NB4 (cell line): Measurements from ENCODE around the gene VAPB.

ENCODE experiments used
- DNase-seq: peaks from one replicate; pipeline ENCODE4 v3.0.0; 2010; ENCODE audit warnings: low read depth
- H3K4me3 ChIP-seq: one replicate; pipeline ENCODE4 v1.5.1; 2011; ENCODE audit warnings: mild to moderate bottlenecking, low read depth, low read length, moderate library complexity
- CTCF ChIP-seq: IDR thresholded peaks from one replicate; pipeline ENCODE4 v1.5.1; 2012; ENCODE audit warnings: low read depth, low read length
- MAX ChIP-seq: IDR thresholded peaks from 2 replicates; pipeline ENCODE4 v1.6.1; 2011; ENCODE audit warnings: low read depth, low read length
- MYC ChIP-seq: IDR thresholded peaks from 2 replicates; pipeline ENCODE4 v1.6.1; 2011; ENCODE audit warnings: low read depth, low read length
- POLR2A ChIP-seq: IDR thresholded peaks from 2 replicates; pipeline ENCODE4 v1.6.1; 2011; ENCODE audit warnings: mild to moderate bottlenecking; ENCODE audit not compliant: insufficient read length; ENCODE audit errors: extremely low read depth

Gene VAPB

GRCh38 chr20:58401162-58401561 lies 12.1 kb downstream of the VAPB start:
- no peak for DNase-seq
- TF ChIP-seq POLR2A (no peak), MAX (no peak), CTCF (no peak), MYC (no peak)

GRCh38 chr20:58402305-58402704 lies 13.3 kb downstream of the VAPB start:
- TF ChIP-seq CTCF, result no peak
- TF ChIP-seq POLR2A, result no peak
- TF ChIP-seq MAX, result no peak
- TF ChIP-seq MYC, result no peak
- DNase-seq, result no peak

More at GRCh38 chr20:58401162-58401561, 12.1 kb downstream of the VAPB start:
- H3K4me3 ChIP-seq, result no peak overlapping the region

GRCh38 chr20:58402827-58403226 lies 13.8 kb downstream of the VAPB start:
- no peak for TF ChIP-seq CTCF
- TF ChIP-seq MAX, result no peak
- TF ChIP-seq POLR2A, result no peak
- no peak for TF ChIP-seq MYC
- no peak for DNase-seq
- no peak overlapping the region for H3K4me3 ChIP-seq

More at GRCh38 chr20:58402305-58402704, 13.3 kb downstream of the VAPB start:
- H3K4me3 ChIP-seq, result no peak overlapping the region

- no peak overlapping the region for H3K4me3 ChIP-seq
Observed at GRCh38 chr20:58403272-58403671, 14.2 kb downstream of the VAPB start.

GRCh38 chr20:58405504-58406291 lies 16.7 kb downstream of the VAPB start:
- H3K4me3 ChIP-seq, result no peak overlapping the region
- TF ChIP-seq POLR2A, result no peak
- no peak for TF ChIP-seq MAX
- no peak for TF ChIP-seq CTCF
- no peak for TF ChIP-seq MYC
- no peak for DNase-seq

More at GRCh38 chr20:58403272-58403671, 14.2 kb downstream of the VAPB start:
- no peak for DNase-seq
- no peak for TF ChIP-seq CTCF
- no peak for TF ChIP-seq MYC
- TF ChIP-seq POLR2A, result no peak
- TF ChIP-seq MAX, result no peak
